K562 (cell line): ENCODE measurements around the gene MCM7. TPM values are rescaled to one million over a fixed set of nuclear protein-coding genes. Genes with fewer than 3 reads are reported as not detected.

ENCODE experiments used
- FOXJ2 ChIP-seq: fragments of 200-800 bp; sonication (Bioruptor generic); IDR thresholded peaks from 2 replicates; pipeline ENCODE4 v1.6.1; 2016; ENCODE audit warnings: missing genetic modification characterization, missing compliant biosample characterization
- NFYB ChIP-seq: IDR thresholded peaks from 2 replicates; pipeline ENCODE4 v1.6.1; 2011; ENCODE audit warnings: mild to moderate bottlenecking, moderate library complexity; ENCODE audit not compliant: insufficient read length; ENCODE audit errors: extremely low read depth
- PHTF2 ChIP-seq: fragments of 250-450 bp; sonication (Bioruptor Pico); IDR thresholded peaks from 2 replicates; pipeline ENCODE4 v1.5.0; 2021; ENCODE audit warnings: mild to moderate bottlenecking
- SRSF9 ChIP-seq: fragments of 200-400 bp; formaldehyde crosslinking; IDR thresholded peaks from 2 replicates; pipeline ENCODE4 v1.6.1; 2017; ENCODE audit warnings: low read depth, low read length, borderline replicate concordance
- ZFPM2 ChIP-seq: fragments of 250-450 bp; sonication (Bioruptor Pico); IDR thresholded peaks from 2 replicates; pipeline ENCODE4 v1.5.1; 2022; ENCODE audit warnings: mild to moderate bottlenecking
- ZNF212 ChIP-seq: fragments of 450-650 bp; formaldehyde crosslinking; IDR thresholded peaks from 2 replicates; pipeline ENCODE4 v1.4.0; 2020; ENCODE audit warnings: mild to moderate bottlenecking
- polyA plus RNA-seq, 8 experiments: library from polyadenylated mRNA; depleted of rRNA in 4 of 8; stranded (reverse) in 5 of 8; unstranded in 3 of 8; fragments of >200 nt; fragmentation: Nextera tagmentation in 2 of 8; fragmentation: Illumina TruSeq in 1 of 8; extraction: Ambion mirVana in 2 of 8; extraction: Trizol in 1 of 8; gene quantifications; 2 replicates each; pipeline versions ENCODE4 v1.2.1 to v1.2.3, GENCODE V29; 2011 to 2014; ENCODE audit warnings: inconsistent platforms in 1 of 8, missing spikeins in 1 of 8
- total RNA-seq, 7 experiments: library from RNA; depleted of rRNA in 6 of 7; stranded (reverse); fragments of >200 nt in 6 of 7; fragmentation: Illumina TruSeq in 2 of 7; extraction: Trizol in 2 of 7; gene quantifications; 2 replicates each; pipeline versions ENCODE4 v1.2.1 to v1.2.3, GENCODE V29; 2011 to 2021; ENCODE audit warnings: low replicate concordance in 1 of 7
- TF ChIP-seq, protein P1 (sequence below): fragments of 450-650 bp; formaldehyde crosslinking; IDR thresholded peaks from 2 replicates; pipeline ENCODE4 v1.4.0; 2022; ENCODE audit warnings: mild to moderate bottlenecking, moderate library complexity
- TF ChIP-seq, protein P2 (sequence below): fragments of 250-450 bp; sonication (Bioruptor Pico); IDR thresholded peaks from 2 replicates; pipeline ENCODE4 v1.5.0; 2020; ENCODE audit warnings: mild to moderate bottlenecking, borderline replicate concordance
- TF ChIP-seq, protein P3 (sequence below): fragments of 250-450 bp; sonication (Bioruptor Pico); IDR thresholded peaks from 2 replicates; pipeline ENCODE4 v1.4.0; 2020
- TF ChIP-seq, protein P4 (sequence below), 2 experiments: IDR thresholded peaks; 2 replicates each; pipeline ENCODE4 v1.6.1; 2011; ENCODE audit warnings: borderline replicate concordance in 1 of 2, control low read depth in 1 of 2, low read depth in 1 of 2, low read length in 1 of 2, mild to moderate bottlenecking in 1 of 2, mixed read lengths in 1 of 2, moderate library complexity in 1 of 2; ENCODE audit not compliant: insufficient read depth in 1 of 2, insufficient read length in 1 of 2, poor library complexity in 1 of 2, severe bottlenecking in 1 of 2; ENCODE audit errors: extremely low read depth in 1 of 2
- TF ChIP-seq, protein P5 (sequence below): sonication (generic); formaldehyde crosslinking; IDR thresholded peaks from 2 replicates; pipeline ENCODE4 v1.8.0; 2022; ENCODE audit warnings: mild to moderate bottlenecking, missing genetic modification reagents
- TF ChIP-seq, protein P6 (sequence below): fragments of 250-450 bp; sonication (Bioruptor Pico); IDR thresholded peaks from 2 replicates; pipeline ENCODE4 v1.6.1; 2021; ENCODE audit warnings: mild to moderate bottlenecking
- TF ChIP-seq, protein P7 (sequence below): sonication (generic); formaldehyde crosslinking; IDR thresholded peaks from 2 replicates; pipeline ENCODE4 v1.9.0; 2022; ENCODE audit warnings: mild to moderate bottlenecking, missing genetic modification reagents

Gene MCM7
- total and polyA plus RNA-seq, 9 of the 15 experiments (the other 6 are each of a cell fraction or from before 2014, with no cell fraction given), result 329 to 856 (median 437) TPM

DNA sequence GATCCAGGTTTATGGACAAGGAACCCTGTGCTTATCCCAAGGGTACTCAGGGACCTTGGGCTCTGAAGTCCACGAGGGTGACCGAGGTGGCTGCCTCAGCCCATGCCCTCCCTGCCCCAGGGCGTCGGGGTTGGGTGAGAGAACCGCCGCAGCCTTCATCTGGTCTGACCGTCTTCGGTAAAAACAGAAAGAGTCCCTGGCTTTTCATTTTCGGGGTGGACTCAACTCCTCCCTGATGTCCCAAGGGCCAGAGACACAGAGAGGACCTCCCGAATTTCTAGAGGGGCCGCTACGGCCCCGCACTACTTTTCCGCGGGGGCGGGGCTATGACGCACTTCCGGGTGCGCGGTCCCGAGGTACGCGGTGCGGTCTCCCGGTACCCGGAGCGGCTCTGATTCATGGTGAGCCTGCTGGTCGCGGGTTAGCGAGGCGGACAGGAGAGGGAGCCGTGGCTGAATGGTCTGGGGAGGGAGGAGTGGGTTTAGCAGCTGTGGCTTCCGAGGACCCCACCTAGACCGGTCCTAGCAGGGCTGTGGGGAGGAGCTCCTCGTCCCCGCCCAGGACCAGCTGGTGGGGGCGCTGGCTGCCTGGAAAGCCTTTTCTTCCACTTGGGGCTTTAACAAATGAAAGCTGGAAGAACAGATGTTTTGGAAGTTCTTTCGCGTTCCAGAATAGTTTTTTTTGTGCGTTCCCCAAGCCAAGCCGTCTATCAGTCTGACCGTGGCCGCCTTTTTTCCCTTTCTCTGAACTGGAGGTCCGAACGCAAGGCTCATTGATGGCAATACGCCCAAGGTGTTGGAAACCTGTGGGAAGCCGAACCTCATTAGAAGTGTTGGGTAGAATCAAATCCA is 51.5 kb downstream of the MCM7 start, which contains the start of gene ZSCAN21 (continued):
- 0 out of 2 replicates have a peak, but pooled peaks have one; percentile 39 for TF ChIP-seq FOXJ2 (tag)
- TF ChIP-seq ZNF212 (CRISPR knock-in tag), result no peak
- no peak for TF ChIP-seq PHTF2 (CRISPR knock-in tag)
- TF ChIP-seq, protein P1, sequence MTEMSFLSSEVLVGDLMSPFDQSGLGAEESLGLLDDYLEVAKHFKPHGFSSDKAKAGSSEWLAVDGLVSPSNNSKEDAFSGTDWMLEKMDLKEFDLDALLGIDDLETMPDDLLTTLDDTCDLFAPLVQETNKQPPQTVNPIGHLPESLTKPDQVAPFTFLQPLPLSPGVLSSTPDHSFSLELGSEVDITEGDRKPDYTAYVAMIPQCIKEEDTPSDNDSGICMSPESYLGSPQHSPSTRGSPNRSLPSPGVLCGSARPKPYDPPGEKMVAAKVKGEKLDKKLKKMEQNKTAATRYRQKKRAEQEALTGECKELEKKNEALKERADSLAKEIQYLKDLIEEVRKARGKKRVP (CRISPR knock-in tag), result peak; percentile 12; the same call in 1 of the 2 replicates
- TF ChIP-seq, protein P2, sequence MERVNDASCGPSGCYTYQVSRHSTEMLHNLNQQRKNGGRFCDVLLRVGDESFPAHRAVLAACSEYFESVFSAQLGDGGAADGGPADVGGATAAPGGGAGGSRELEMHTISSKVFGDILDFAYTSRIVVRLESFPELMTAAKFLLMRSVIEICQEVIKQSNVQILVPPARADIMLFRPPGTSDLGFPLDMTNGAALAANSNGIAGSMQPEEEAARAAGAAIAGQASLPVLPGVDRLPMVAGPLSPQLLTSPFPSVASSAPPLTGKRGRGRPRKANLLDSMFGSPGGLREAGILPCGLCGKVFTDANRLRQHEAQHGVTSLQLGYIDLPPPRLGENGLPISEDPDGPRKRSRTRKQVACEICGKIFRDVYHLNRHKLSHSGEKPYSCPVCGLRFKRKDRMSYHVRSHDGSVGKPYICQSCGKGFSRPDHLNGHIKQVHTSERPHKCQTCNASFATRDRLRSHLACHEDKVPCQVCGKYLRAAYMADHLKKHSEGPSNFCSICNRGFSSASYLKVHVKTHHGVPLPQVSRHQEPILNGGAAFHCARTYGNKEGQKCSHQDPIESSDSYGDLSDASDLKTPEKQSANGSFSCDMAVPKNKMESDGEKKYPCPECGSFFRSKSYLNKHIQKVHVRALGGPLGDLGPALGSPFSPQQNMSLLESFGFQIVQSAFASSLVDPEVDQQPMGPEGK (CRISPR knock-in tag), result peak; percentile 23; the same call in 1 of the 2 replicates
- TF ChIP-seq, protein P3, sequence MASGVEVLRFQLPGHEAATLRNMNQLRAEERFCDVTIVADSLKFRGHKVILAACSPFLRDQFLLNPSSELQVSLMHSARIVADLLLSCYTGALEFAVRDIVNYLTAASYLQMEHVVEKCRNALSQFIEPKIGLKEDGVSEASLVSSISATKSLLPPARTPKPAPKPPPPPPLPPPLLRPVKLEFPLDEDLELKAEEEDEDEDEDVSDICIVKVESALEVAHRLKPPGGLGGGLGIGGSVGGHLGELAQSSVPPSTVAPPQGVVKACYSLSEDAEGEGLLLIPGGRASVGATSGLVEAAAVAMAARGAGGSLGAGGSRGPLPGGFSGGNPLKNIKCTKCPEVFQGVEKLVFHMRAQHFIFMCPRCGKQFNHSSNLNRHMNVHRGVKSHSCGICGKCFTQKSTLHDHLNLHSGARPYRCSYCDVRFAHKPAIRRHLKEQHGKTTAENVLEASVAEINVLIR (CRISPR knock-in tag), result peak; percentile 93
- TF ChIP-seq, protein P4, sequence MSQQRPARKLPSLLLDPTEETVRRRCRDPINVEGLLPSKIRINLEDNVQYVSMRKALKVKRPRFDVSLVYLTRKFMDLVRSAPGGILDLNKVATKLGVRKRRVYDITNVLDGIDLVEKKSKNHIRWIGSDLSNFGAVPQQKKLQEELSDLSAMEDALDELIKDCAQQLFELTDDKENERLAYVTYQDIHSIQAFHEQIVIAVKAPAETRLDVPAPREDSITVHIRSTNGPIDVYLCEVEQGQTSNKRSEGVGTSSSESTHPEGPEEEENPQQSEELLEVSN (IDR thresholded peaks at IDR 0.05; ENCODE audit: borderline replicate concordance in 1 of 2, extremely low read depth in 1 of 2, insufficient read depth in 1 of 2, insufficient read length in 1 of 2, low read depth in 1 of 2, low read length in 1 of 2, poor library complexity in 1 of 2, severe bottlenecking in 1 of 2), result peak in 1 of 2 experiments; percentile 19
- no peak for TF ChIP-seq NFYB
- TF ChIP-seq, protein P5, sequence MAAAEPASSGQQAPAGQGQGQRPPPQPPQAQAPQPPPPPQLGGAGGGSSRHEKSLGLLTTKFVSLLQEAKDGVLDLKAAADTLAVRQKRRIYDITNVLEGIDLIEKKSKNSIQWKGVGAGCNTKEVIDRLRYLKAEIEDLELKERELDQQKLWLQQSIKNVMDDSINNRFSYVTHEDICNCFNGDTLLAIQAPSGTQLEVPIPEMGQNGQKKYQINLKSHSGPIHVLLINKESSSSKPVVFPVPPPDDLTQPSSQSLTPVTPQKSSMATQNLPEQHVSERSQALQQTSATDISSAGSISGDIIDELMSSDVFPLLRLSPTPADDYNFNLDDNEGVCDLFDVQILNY (CRISPR knock-in tag), result no peak
- TF ChIP-seq, protein P6, sequence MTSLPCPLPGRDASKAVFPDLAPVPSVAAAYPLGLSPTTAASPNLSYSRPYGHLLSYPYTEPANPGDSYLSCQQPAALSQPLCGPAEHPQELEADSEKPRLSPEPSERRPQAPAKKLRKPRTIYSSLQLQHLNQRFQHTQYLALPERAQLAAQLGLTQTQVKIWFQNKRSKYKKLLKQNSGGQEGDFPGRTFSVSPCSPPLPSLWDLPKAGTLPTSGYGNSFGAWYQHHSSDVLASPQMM (CRISPR knock-in tag), result no peak
- TF ChIP-seq, protein P7, sequence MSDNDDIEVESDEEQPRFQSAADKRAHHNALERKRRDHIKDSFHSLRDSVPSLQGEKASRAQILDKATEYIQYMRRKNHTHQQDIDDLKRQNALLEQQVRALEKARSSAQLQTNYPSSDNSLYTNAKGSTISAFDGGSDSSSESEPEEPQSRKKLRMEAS (CRISPR knock-in tag), result no peak
- TF ChIP-seq ZFPM2 (CRISPR knock-in tag), result no peak
- no peak for TF ChIP-seq SRSF9
